Measurements from ENCODE around the gene LPP. TPM values are rescaled to one million over a fixed set of nuclear protein-coding genes. Genes with fewer than 3 reads are reported as not detected.

LPP gene
- total RNA-seq, 1 donor from 2014 or later, result 222 TPM

- FAIRE-seq (peak; percentile 17), DNase-seq (ENCODE audit: low read depth) (no peak)
- Histone ChIP-seq H3K4me3 (ENCODE audit: insufficient read depth, low read depth, low read length) (no peak overlapping the region), H3K4me2 (ENCODE audit: low read length) (no peak overlapping the region), H3K4me1 (ENCODE audit: insufficient read depth, low read length) (peaks cover 4% of the 10 kb centered on the region), H3K36me3 (ENCODE audit: insufficient read depth, low read length) (no peaks in the 10 kb centered on the region), H2AFZ (ENCODE audit: low read depth, low read length) (no peak overlapping the region), H3K27ac (ENCODE audit: low read depth, low read length) (no peak overlapping the region), H3K9me3 (ENCODE audit: insufficient read depth, low read depth, low read length) (no peaks in the 10 kb centered on the region), H4K20me1 (ENCODE audit: insufficient read depth, low read length) (peaks cover 68% of the 10 kb centered on the region), H3K9ac (ENCODE audit: low read length) (no peak overlapping the region), H3K79me2 (ENCODE audit: insufficient read depth, low read length) (peaks cover 67% of the 10 kb centered on the region), H3K27me3 (ENCODE audit: insufficient read depth, low read length) (no peaks in the 10 kb centered on the region)
- H3K9me3 Mint-ChIP-seq (ENCODE audit: unreplicated experiment), result no peaks in the 10 kb centered on the region
- H3K27ac Mint-ChIP-seq (ENCODE audit: unreplicated experiment), result no peak overlapping the region
- no peaks in the 10 kb centered on the region for H3K36me3 Mint-ChIP-seq (ENCODE audit: low read depth, unreplicated experiment)
- H3K27me3 Mint-ChIP-seq (ENCODE audit: low read depth, unreplicated experiment), result no peaks in the 10 kb centered on the region
- H3K4me1 Mint-ChIP-seq (ENCODE audit: low read depth, unreplicated experiment), result peaks cover 7% of the 10 kb centered on the region
- TF ChIP-seq EZH2 (IDR thresholded peaks at IDR 0.05; ENCODE audit: insufficient read depth, low read length) (no peak), CTCF (IDR thresholded peaks at IDR 0.05; ENCODE audit: insufficient read depth, low read depth, low read length) (no peak)
- H3K4me3 Mint-ChIP-seq (ENCODE audit: unreplicated experiment), result no peak overlapping the region
These were observed 543.2 kb downstream of the LPP start for GRCh38 chr3:188697127-188697526.

GRCh38 chr3:188698436-188698835 is 544.5 kb downstream of the LPP start:
- no peaks in the 10 kb centered on the region for H3K36me3 ChIP-seq (ENCODE audit: insufficient read depth, low read length)
- FAIRE-seq (no peak), DNase-seq (ENCODE audit: low read depth) (no peak)
- no peaks in the 10 kb centered on the region for H3K9me3 ChIP-seq (ENCODE audit: insufficient read depth, low read depth, low read length)
- peaks cover 4% of the 10 kb centered on the region for H3K4me1 ChIP-seq (ENCODE audit: insufficient read depth, low read length)
- H3K27me3 Mint-ChIP-seq (ENCODE audit: low read depth, unreplicated experiment), result no peaks in the 10 kb centered on the region
- no peaks in the 10 kb centered on the region for H3K36me3 Mint-ChIP-seq (ENCODE audit: low read depth, unreplicated experiment)
- no peak for TF ChIP-seq EZH2 (IDR thresholded peaks at IDR 0.05; ENCODE audit: insufficient read depth, low read length)
- no peak for TF ChIP-seq CTCF (IDR thresholded peaks at IDR 0.05; ENCODE audit: insufficient read depth, low read depth, low read length)
- H3K9ac ChIP-seq (ENCODE audit: low read length), result no peak overlapping the region
- H3K4me3 Mint-ChIP-seq (ENCODE audit: unreplicated experiment), result no peak overlapping the region
- no peaks in the 10 kb centered on the region for H3K27me3 ChIP-seq (ENCODE audit: insufficient read depth, low read length)
- H3K27ac ChIP-seq (ENCODE audit: low read depth, low read length), result no peak overlapping the region
- H4K20me1 ChIP-seq (ENCODE audit: insufficient read depth, low read length), result peaks cover 63% of the 10 kb centered on the region
- H3K27ac Mint-ChIP-seq (ENCODE audit: unreplicated experiment), result no peak overlapping the region
- no peak overlapping the region for H3K4me2 ChIP-seq (ENCODE audit: low read length)
- peaks cover 53% of the 10 kb centered on the region for H3K79me2 ChIP-seq (ENCODE audit: insufficient read depth, low read length)
- no peak overlapping the region for H3K4me3 ChIP-seq (ENCODE audit: insufficient read depth, low read depth, low read length)
- H3K4me1 Mint-ChIP-seq (ENCODE audit: low read depth, unreplicated experiment), result peaks cover 7% of the 10 kb centered on the region
- H3K9me3 Mint-ChIP-seq (ENCODE audit: unreplicated experiment), result no peaks in the 10 kb centered on the region
- H2AFZ ChIP-seq (ENCODE audit: low read depth, low read length), result no peak overlapping the region

GRCh38 chr3:188700501-188700900 is 546.5 kb downstream of the LPP start:
- Histone ChIP-seq H3K79me2 (ENCODE audit: insufficient read depth, low read length) (peaks cover 53% of the 10 kb centered on the region), H3K27me3 (ENCODE audit: insufficient read depth, low read length) (no peaks in the 10 kb centered on the region), H3K4me2 (ENCODE audit: low read length) (no peak overlapping the region), H3K9me3 (ENCODE audit: insufficient read depth, low read depth, low read length) (no peaks in the 10 kb centered on the region), H4K20me1 (ENCODE audit: insufficient read depth, low read length) (peaks cover 65% of the 10 kb centered on the region), H3K9ac (ENCODE audit: low read length) (no peak overlapping the region), H3K4me1 (ENCODE audit: insufficient read depth, low read length) (peaks cover under 1% of the 10 kb centered on the region), H3K27ac (ENCODE audit: low read depth, low read length) (no peak overlapping the region), H2AFZ (ENCODE audit: low read depth, low read length) (no peak overlapping the region), H3K36me3 (ENCODE audit: insufficient read depth, low read length) (no peaks in the 10 kb centered on the region), H3K4me3 (ENCODE audit: insufficient read depth, low read depth, low read length) (no peak overlapping the region)
- no peaks in the 10 kb centered on the region for H3K36me3 Mint-ChIP-seq (ENCODE audit: low read depth, unreplicated experiment)
- DNase-seq (ENCODE audit: low read depth), result no peak
- H3K4me3 Mint-ChIP-seq (ENCODE audit: unreplicated experiment), result no peak overlapping the region
- H3K9me3 Mint-ChIP-seq (ENCODE audit: unreplicated experiment), result no peaks in the 10 kb centered on the region
- FAIRE-seq, result no peak
- no peaks in the 10 kb centered on the region for H3K27me3 Mint-ChIP-seq (ENCODE audit: low read depth, unreplicated experiment)
- peaks cover 4% of the 10 kb centered on the region for H3K4me1 Mint-ChIP-seq (ENCODE audit: low read depth, unreplicated experiment)
- H3K27ac Mint-ChIP-seq (ENCODE audit: unreplicated experiment), result no peak overlapping the region
- no peak for TF ChIP-seq CTCF (IDR thresholded peaks at IDR 0.05; ENCODE audit: insufficient read depth, low read depth, low read length)
- TF ChIP-seq EZH2 (IDR thresholded peaks at IDR 0.05; ENCODE audit: insufficient read depth, low read length), result no peak
